Trophoblast cell (in vitro differentiated cells and primary cell): Measurements from ENCODE around the gene PITPNM3. TPM values are rescaled to one million over a fixed set of nuclear protein-coding genes. Genes with fewer than 3 reads are reported as not detected.

Experiments used
- DNase-seq, 2 donors: peaks; one replicate each; pipeline ENCODE4 v3.0.0-alpha.2; 2016
- H2AFZ ChIP-seq: 2 replicates; pipeline ENCODE4 v1.6.1; 2013; ENCODE audit warnings: low read length, moderate library complexity, mild to moderate bottlenecking; ENCODE audit not compliant: insufficient read depth, poor library complexity
- H2AK5ac ChIP-seq: 2 replicates; pipeline ENCODE4 v1.6.1; 2013; ENCODE audit warnings: mild to moderate bottlenecking, low read length
- H2BK120ac ChIP-seq: 2 replicates; pipeline ENCODE4 v1.6.1; 2013; ENCODE audit warnings: low read length, mild to moderate bottlenecking, moderate library complexity; ENCODE audit not compliant: insufficient read depth, poor library complexity
- H2BK12ac ChIP-seq: 2 replicates; pipeline ENCODE4 v1.6.1; 2013; ENCODE audit warnings: mild to moderate bottlenecking, low read length, moderate library complexity
- H2BK5ac ChIP-seq: 2 replicates; pipeline ENCODE4 v1.6.1; 2013; ENCODE audit warnings: low read length, low read depth, moderate library complexity, mild to moderate bottlenecking; ENCODE audit not compliant: poor library complexity
- H3K14ac ChIP-seq: 2 replicates; pipeline ENCODE4 v1.6.1; 2013; ENCODE audit warnings: mild to moderate bottlenecking, low read length
- H3K18ac ChIP-seq: 2 replicates; pipeline ENCODE4 v1.6.1; 2013; ENCODE audit warnings: mild to moderate bottlenecking, low read length
- H3K23ac ChIP-seq: 2 replicates; pipeline ENCODE4 v1.6.1; 2013; ENCODE audit warnings: low read length
- H3K27ac ChIP-seq: 2 replicates; pipeline ENCODE4 v1.5.1; 2013; ENCODE audit warnings: low read depth, mild to moderate bottlenecking, inconsistent platforms, low read length, moderate library complexity
- H3K27me3 ChIP-seq: 2 replicates; pipeline ENCODE4 v1.6.1; 2013; ENCODE audit warnings: inconsistent platforms, mild to moderate bottlenecking, low read length, moderate library complexity; ENCODE audit not compliant: insufficient read depth
- H3K36me3 ChIP-seq, 2 experiments: 1 replicate in 1 of 2; 2 replicates in 1 of 2; pipeline ENCODE4 v1.6.1; 2013; ENCODE audit warnings: low read length in 2 of 2, mild to moderate bottlenecking in 2 of 2, moderate library complexity in 1 of 2; ENCODE audit not compliant: insufficient read depth in 2 of 2, control insufficient read depth in 1 of 2
- H3K4ac ChIP-seq: 2 replicates; pipeline ENCODE4 v1.6.1; 2013; ENCODE audit warnings: low read depth, mild to moderate bottlenecking, low read length, moderate library complexity
- H3K4me1 ChIP-seq, 2 experiments: 1 replicate in 1 of 2; 2 replicates in 1 of 2; pipeline ENCODE4 v1.6.1; 2013; ENCODE audit warnings: low read length in 2 of 2, mild to moderate bottlenecking in 2 of 2, moderate library complexity in 1 of 2; ENCODE audit not compliant: insufficient read depth in 2 of 2, control insufficient read depth in 1 of 2
- H3K4me2 ChIP-seq: 2 replicates; pipeline ENCODE4 v1.6.1; 2013; ENCODE audit warnings: inconsistent platforms, mild to moderate bottlenecking, low read length, moderate library complexity
- H3K4me3 ChIP-seq: 2 replicates; pipeline ENCODE4 v1.5.1; 2013; ENCODE audit warnings: mild to moderate bottlenecking, low read depth, low read length, inconsistent platforms
- H3K79me1 ChIP-seq: one replicate; pipeline ENCODE4 v1.6.1; 2013; ENCODE audit warnings: low read length
- H3K79me2 ChIP-seq: 2 replicates; pipeline ENCODE4 v1.6.1; 2013; ENCODE audit warnings: low read length, mild to moderate bottlenecking; ENCODE audit not compliant: control insufficient read depth, insufficient read depth, poor library complexity
- H3K9ac ChIP-seq: 2 replicates; pipeline ENCODE4 v1.6.1; 2013; ENCODE audit warnings: mild to moderate bottlenecking, low read length
- H3K9me3 ChIP-seq: 2 replicates; pipeline ENCODE4 v1.6.1; 2013; ENCODE audit warnings: low read depth, mild to moderate bottlenecking, control low read depth, inconsistent platforms, low read length; ENCODE audit not compliant: insufficient read depth
- H4K12ac ChIP-seq: 2 replicates; pipeline ENCODE4 v1.6.1; 2013; ENCODE audit warnings: low read depth, mild to moderate bottlenecking, low read length, moderate library complexity
- H4K8ac ChIP-seq: 2 replicates; pipeline ENCODE4 v1.6.1; 2013; ENCODE audit warnings: low read depth, mild to moderate bottlenecking, low read length, moderate library complexity
- H4K91ac ChIP-seq: one replicate; pipeline ENCODE4 v1.6.1; 2013; ENCODE audit warnings: low read depth, mild to moderate bottlenecking, low read length, moderate library complexity
- WGBS: extraction: QIAGEN DNeasy Blood & Tissue Kit; methylation state at CpG from one replicate; pipeline ENCODE4 v1.1.7; 2013; ENCODE audit warnings: missing lambda C conversion rate; ENCODE audit not compliant: insufficient read length, insufficient coverage; ENCODE audit errors: extremely low coverage; 5-methylcytosine and 5-hydroxymethylcytosine counted together
- polyA plus RNA-seq: library from polyadenylated mRNA; stranded (reverse); fragments of 200-250 nt; gene quantifications from 2 replicates; pipeline ENCODE4 v1.2.3, GENCODE V29; 2013

Gene PITPNM3
- 0.58 and 0.64 TPM in 2 replicates for polyA plus RNA-seq

GRCh38 chr17:6556121-6557039 is at the start of gene PITPNM3:
Gene PITPNM3 (minus strand): TSS chr17:6556555. CDS start chr17:6556406, 149 bp downstream.
- Histone ChIP-seq H3K9me3 (peaks cover 6% of the 10 kb centered on the region), H3K4ac (no peak within 1 kb of the TSS), H4K8ac (no peak within 1 kb of the TSS), H3K4me1 (peaks cover 12 to 23% of the 10 kb centered on the region in 2 experiments), H3K27ac (no peak within 1 kb of the TSS), H3K14ac (no peak within 1 kb of the TSS), H3K79me2 (no peaks in the 10 kb centered on the region), H3K23ac (no peak within 1 kb of the TSS), H3K27me3 (peaks cover 27% of the 10 kb centered on the region), H2AK5ac (no peak within 1 kb of the TSS), H3K79me1 (no peaks in the 10 kb centered on the region), H2BK5ac (no peak within 1 kb of the TSS), H2AFZ (peak within 1 kb of the TSS; percentile 21), H3K4me3 (peak within 1 kb of the TSS; percentile 58), H2BK120ac (no peak within 1 kb of the TSS), H3K18ac (no peak within 1 kb of the TSS), H3K36me3 (no peaks in the 10 kb centered on the region), H3K9ac (no peak within 1 kb of the TSS), H4K12ac (no peak within 1 kb of the TSS), H2BK12ac (no peak within 1 kb of the TSS), H4K91ac (no peak within 1 kb of the TSS), H3K4me2 (peak within 1 kb of the TSS; percentile 86)
- no CpG with 5 or more reads among the region's 122 CpGs for WGBS
- DNase-seq = peak in 1 of 2 donors; percentile 22

GRCh38 chr17:6605142-6605541 is 48.8 kb upstream of the PITPNM3 start:
- no peak overlapping the region for H4K12ac ChIP-seq
- WGBS = no CpG with 5 or more reads among the region's 6 CpGs
- H3K9me3 ChIP-seq = no peaks in the 10 kb centered on the region
- no peak overlapping the region for H3K14ac ChIP-seq
- no peak overlapping the region for H2AFZ ChIP-seq
- H3K9ac ChIP-seq = no peak overlapping the region
- no peak overlapping the region for H2BK120ac ChIP-seq
- H2BK5ac ChIP-seq = no peak overlapping the region
- H3K27ac ChIP-seq = no peak overlapping the region
- H3K27me3 ChIP-seq = no peaks in the 10 kb centered on the region
- H3K18ac ChIP-seq = no peak overlapping the region
- no peak overlapping the region for H2BK12ac ChIP-seq
- no peak overlapping the region for H4K8ac ChIP-seq
- H3K36me3 ChIP-seq = peaks cover 2 to 34% of the 10 kb centered on the region in 2 experiments
- H3K79me1 ChIP-seq = no peaks in the 10 kb centered on the region
- no peak overlapping the region for H3K4me3 ChIP-seq
- no peaks in the 10 kb centered on the region for H3K79me2 ChIP-seq
- DNase-seq = no peak
- no peak overlapping the region for H4K91ac ChIP-seq
- no peak overlapping the region for H3K4me2 ChIP-seq
- H3K23ac ChIP-seq = no peak overlapping the region
- no peak overlapping the region for H3K4ac ChIP-seq
- H2AK5ac ChIP-seq = no peak overlapping the region
- no peaks in the 10 kb centered on the region for H3K4me1 ChIP-seq

GRCh38 chr17:6603744-6604325 is 47.5 kb upstream of the PITPNM3 start:
- Histone ChIP-seq H3K79me2 (no peaks in the 10 kb centered on the region), H2BK120ac (no peak overlapping the region), H3K4me2 (no peak overlapping the region), H3K14ac (no peak overlapping the region), H2BK5ac (no peak overlapping the region), H4K12ac (no peak overlapping the region), H3K27ac (no peak overlapping the region), H2BK12ac (no peak overlapping the region), H3K79me1 (no peaks in the 10 kb centered on the region), H3K27me3 (no peaks in the 10 kb centered on the region), H2AFZ (no peak overlapping the region), H3K4me1 (no peaks in the 10 kb centered on the region), H4K8ac (no peak overlapping the region), H3K36me3 (peaks cover 2 to 24% of the 10 kb centered on the region in 2 experiments), H3K23ac (no peak overlapping the region), H3K4ac (no peak overlapping the region), H2AK5ac (no peak overlapping the region), H4K91ac (no peak overlapping the region), H3K9me3 (no peaks in the 10 kb centered on the region), H3K4me3 (no peak overlapping the region), H3K9ac (no peak overlapping the region), H3K18ac (no peak overlapping the region)
- WGBS = no CpG with 5 or more reads among the region's 3 CpGs
- no peak for DNase-seq

- Histone ChIP-seq H3K79me1 (no peaks in the 10 kb centered on the region), H3K9me3 (no peaks in the 10 kb centered on the region), H3K36me3 (peaks cover 2 to 17% of the 10 kb centered on the region in 2 experiments), H3K14ac (no peak overlapping the region), H3K23ac (no peak overlapping the region), H4K91ac (no peak overlapping the region), H3K27ac (no peak overlapping the region), H4K8ac (no peak overlapping the region), H4K12ac (no peak overlapping the region), H2BK12ac (no peak overlapping the region), H3K4me3 (no peak overlapping the region), H3K4me1 (no peaks in the 10 kb centered on the region), H3K4me2 (no peak overlapping the region), H3K18ac (no peak overlapping the region), H2BK120ac (no peak overlapping the region), H2AFZ (no peak overlapping the region), H3K9ac (no peak overlapping the region), H2BK5ac (no peak overlapping the region), H3K4ac (no peak overlapping the region), H3K27me3 (no peaks in the 10 kb centered on the region), H2AK5ac (no peak overlapping the region), H3K79me2 (no peaks in the 10 kb centered on the region)
- no CpG with 5 or more reads among the region's 2 CpGs for WGBS
- DNase-seq = no peak
Measured at GRCh38 chr17:6602141-6602540, 45.8 kb upstream of the PITPNM3 start.
